Muscle of arm (tissue), 14 donors: ENCODE data around the gene ZNF454. TPM values are rescaled to one million over a fixed set of nuclear protein-coding genes. Genes with fewer than 3 reads are reported as not detected.
A peak's percentile ranks its signal among the peaks of the same experiment; 100 is the strongest.

Experiments
- DNase-seq: peaks from one replicate; pipeline ENCODE4 v3.0.0-alpha.2; 2013
- long read RNA-seq, 11 donors: transcript quantifications; one replicate each; lab custom pipeline, GENCODE V29; 2026
- polyA plus RNA-seq, 12 donors: library from polyadenylated mRNA; unstranded; fragments of 120-200 nt; gene quantifications; one replicate each; pipeline ENCODE4 v1.2.1, GENCODE V29; 2013; ENCODE audit not compliant: insufficient read length in 12 of 12

ZNF454 gene
- 1 to 10 TPM in 10 of 12 donors, not detected in 2; 2.9 to 5.1 (median 3.8) TPM for polyA plus RNA-seq
- long read RNA-seq, donor 1, partial matches to known transcripts: 0 of 2 reads
- long read RNA-seq, donor 1, other reads (novel, unspliced or antisense): 0 of 2 reads
- long read RNA-seq, donor 2: 0 reads
- long read RNA-seq, donor 3, partial matches to known transcripts: 0 of 1 reads
- long read RNA-seq, donor 3, other reads (novel, unspliced or antisense): 0 of 1 reads
- long read RNA-seq, donor 4: 0 reads
- long read RNA-seq, donor 5, partial matches to known transcripts: 0 of 2 reads
- long read RNA-seq, donor 5, other reads (novel, unspliced or antisense): 0 of 2 reads
- long read RNA-seq, donor 6, partial matches to known transcripts: 0 of 1 reads
- long read RNA-seq, donor 6, other reads (novel, unspliced or antisense): 0 of 1 reads
- long read RNA-seq, donor 7, partial matches to known transcripts: 0 of 1 reads
- long read RNA-seq, donor 7, other reads (novel, unspliced or antisense): 0 of 1 reads
- long read RNA-seq, donor 8: 0 reads
- long read RNA-seq, donor 9: 0 reads
- long read RNA-seq, donor 10: 0 reads
- long read RNA-seq, donor 11, partial matches to known transcripts: 0 of 1 reads
- long read RNA-seq, donor 11, other reads (novel, unspliced or antisense): 0 of 1 reads

- DNase-seq: peak; percentile 95
Measured at GRCh38 chr5:178940569-178941360, at the start of gene ZNF454. TSS of gene ZNF454 (plus strand) at chr5:178941198. CDS start at chr5:178942792, 1,594 bp downstream.

- DNase-seq: peak; percentile 48
Measured at GRCh38 chr5:178895615-178896571, 45.1 kb upstream of the ZNF454 start, which contains the start of gene ZFP2. TSS of gene ZFP2 (plus strand) at chr5:178895913. CDS start at chr5:178931314, 35,401 bp downstream.

- no peak for DNase-seq
Measured at GRCh38 chr5:178899289-178899688, 41.7 kb upstream of the ZNF454 start.

- no peak for DNase-seq
Measured at GRCh38 chr5:178902849-178903248, 38.1 kb upstream of the ZNF454 start.

GRCh38 chr5:178931846-178932760 lies 8.9 kb upstream of the ZNF454 start:
- DNase-seq: no peak

- DNase-seq: no peak
Measured at GRCh38 chr5:178941361-178941760, 363 bp downstream of the ZNF454 start.

- DNase-seq: no peak
Measured at GRCh38 chr5:178965465-178966055, 24.6 kb downstream of the ZNF454 start.

- no peak for DNase-seq
Measured at GRCh38 chr5:178981381-178981780, 40.4 kb downstream of the ZNF454 start.

- no peak for DNase-seq
Measured at GRCh38 chr5:178982941-178983340, 41.9 kb downstream of the ZNF454 start.

GRCh38 chr5:178983728-178984127 lies 42.7 kb downstream of the ZNF454 start:
- no peak for DNase-seq

- no peak for DNase-seq
Measured at GRCh38 chr5:178984145-178985072, 43.4 kb downstream of the ZNF454 start.

- no peak for DNase-seq
Measured at GRCh38 chr5:178986326-178986960, 45.4 kb downstream of the ZNF454 start.

GRCh38 chr5:178988436-178989220 lies 47.6 kb downstream of the ZNF454 start:
- no peak for DNase-seq

- DNase-seq: no peak
Measured at GRCh38 chr5:178989311-178989710, 48.3 kb downstream of the ZNF454 start.

- no peak for DNase-seq
Measured at GRCh38 chr5:178990491-178990890, 49.5 kb downstream of the ZNF454 start.

- no peak for DNase-seq
Measured at GRCh38 chr5:178991190-178992145, 50.5 kb downstream of the ZNF454 start.
